Stimulated activated CD8-positive, alpha-beta memory T cell treated with anti-CD3 and anti-CD28 coated beads, Interleukin-4, amount 100 ng/mL, for 1 hour (primary cell): ENCODE measurements around the gene PHC2.

Experiments used
- DNase-seq, 2 donors: peaks; one replicate each; pipeline ENCODE4 v3.0.0-alpha.2; 2020; ENCODE audit warnings: low read depth in 2 of 2, low spot score in 1 of 2

The PHC2 gene

DNA sequence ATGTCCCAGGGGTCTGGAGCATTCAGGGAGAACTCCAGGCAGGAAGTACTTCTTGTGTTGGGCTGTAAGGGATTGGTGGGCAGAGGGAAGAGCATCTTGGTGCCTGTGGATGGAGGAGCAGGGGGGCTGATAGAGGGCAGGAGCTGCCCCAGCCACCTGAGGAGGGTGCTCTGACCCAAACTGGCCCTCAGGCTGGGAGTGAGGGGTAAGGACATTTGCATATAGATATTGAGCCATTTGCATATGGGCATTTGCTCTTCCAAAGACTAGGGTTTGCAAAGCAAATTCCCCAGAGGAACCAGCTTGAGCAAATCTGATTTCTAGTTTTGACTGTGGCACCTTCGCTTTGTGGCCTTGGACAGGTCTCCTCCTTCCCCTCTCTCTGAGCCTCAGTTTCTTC is 156.4 kb downstream of the PHC2 start:
- no peak for DNase-seq

GRCh38 chr1:33273961-33274371 is 156.9 kb downstream of the PHC2 start:
- no peak for DNase-seq
